Stimulated activated CD8-positive, alpha-beta memory T cell treated with anti-CD3 and anti-CD28 coated beads, Interleukin-7, amount 100 ng/mL, for 4 hours (primary cell): ENCODE results near the gene CRIP1.

Source experiments
- DNase-seq, 2 donors: peaks; one replicate each; pipeline ENCODE4 v3.0.0-alpha.2; 2020; ENCODE audit warnings: low read depth in 2 of 2

CRIP1 gene

GRCh38 chr14:105480199-105480746, 6.4 kb upstream of the CRIP1 start:
- no peak for DNase-seq

GRCh38 chr14:105480807-105481801, 5.6 kb upstream of the CRIP1 start:
- peak; percentile 71 to 75 for DNase-seq

GRCh38 chr14:105481886-105482457, 4.7 kb upstream of the CRIP1 start:
- peak; percentile 83 to 87 for DNase-seq

GRCh38 chr14:105482486-105483110, 4.1 kb upstream of the CRIP1 start:
- DNase-seq: no peak

GRCh38 chr14:105483300-105484068, 3.2 kb upstream of the CRIP1 start:
- DNase-seq: no peak

- DNase-seq: peak; percentile 45 to 54
Observed at GRCh38 chr14:105484069-105484996, 2.4 kb upstream of the CRIP1 start.

GRCh38 chr14:105484997-105485393, 1.7 kb upstream of the CRIP1 start:
- DNase-seq: no peak

- no peak for DNase-seq
Observed at GRCh38 chr14:105485739-105486162, 935 bp upstream of the CRIP1 start.

GRCh38 chr14:105486974-105487448, 325 bp downstream of the CRIP1 start:
- peak in 1 of 2 donors; percentile 45 for DNase-seq

- DNase-seq: peak; percentile 44 to 66
Observed at GRCh38 chr14:105487449-105487985, 831 bp downstream of the CRIP1 start.

GRCh38 chr14:105487986-105488777, 1.5 kb downstream of the CRIP1 start:
- no peak for DNase-seq

GRCh38 chr14:105488781-105489541, 2.3 kb downstream of the CRIP1 start:
- DNase-seq: no peak

GRCh38 chr14:105489542-105490266, 3.0 kb downstream of the CRIP1 start:
- peak; percentile 73 to 81 for DNase-seq

- no peak for DNase-seq
Observed at GRCh38 chr14:105490267-105490571, 3.5 kb downstream of the CRIP1 start.

- peak; percentile 99 for DNase-seq
Observed at GRCh38 chr14:105490572-105491365, 4.1 kb downstream of the CRIP1 start, which contains the start of gene TEDC1. TEDC1 (plus strand) TSS chr14:105491246; CDS start chr14:105491376, 130 bp downstream.

- DNase-seq: peak; percentile 75
Observed at GRCh38 chr14:105491366-105491973, 4.8 kb downstream of the CRIP1 start.
